IPS-NIHi7 (cell line): ENCODE measurements around the gene PREX1.

ENCODE experiments used
- DNase-seq: peaks from one replicate; pipeline ENCODE4 v3.0.0; 2012; ENCODE audit warnings: mixed read lengths; ENCODE audit errors: extremely low spot score

The PREX1 gene

GRCh38 chr20:48736231-48736630 lies 91.6 kb downstream of the PREX1 start:
- no peak for DNase-seq

GRCh38 chr20:48735112-48735511 lies 92.7 kb downstream of the PREX1 start:
- no peak for DNase-seq

DNA sequence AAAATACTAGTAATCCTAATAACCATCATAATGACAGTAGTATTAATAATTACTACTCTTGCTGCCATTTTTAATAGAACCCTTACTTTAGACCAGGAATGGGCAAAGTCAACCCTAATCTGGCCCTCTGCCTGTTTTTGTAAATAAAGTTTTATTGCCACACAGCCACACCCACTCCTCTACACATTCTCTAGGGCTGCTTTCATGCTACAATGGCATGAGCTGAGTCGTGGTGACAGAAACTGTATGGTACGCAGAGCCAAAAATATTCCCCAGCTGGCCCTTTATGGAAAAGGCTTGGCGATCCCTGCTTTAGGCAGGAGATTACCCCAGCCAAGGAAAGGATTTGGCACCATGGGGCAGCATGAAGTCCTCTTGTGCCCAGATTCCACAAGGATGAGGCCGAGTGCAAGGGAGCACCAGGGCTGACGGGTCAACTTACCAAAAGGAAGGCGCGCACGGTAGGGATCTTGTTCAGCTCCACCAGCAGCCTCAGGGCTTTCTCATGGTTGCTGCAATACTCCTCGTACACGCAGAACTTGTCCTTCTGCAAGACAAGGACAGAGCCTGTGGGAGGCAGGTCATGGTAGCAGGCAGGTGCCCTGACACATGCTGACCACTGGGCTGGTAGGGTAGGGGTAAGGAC lies 93.6 kb downstream of the PREX1 start:
- DNase-seq, result no peak

GRCh38 chr20:48733296-48733790 lies 94.5 kb downstream of the PREX1 start:
- no peak for DNase-seq

DNA sequence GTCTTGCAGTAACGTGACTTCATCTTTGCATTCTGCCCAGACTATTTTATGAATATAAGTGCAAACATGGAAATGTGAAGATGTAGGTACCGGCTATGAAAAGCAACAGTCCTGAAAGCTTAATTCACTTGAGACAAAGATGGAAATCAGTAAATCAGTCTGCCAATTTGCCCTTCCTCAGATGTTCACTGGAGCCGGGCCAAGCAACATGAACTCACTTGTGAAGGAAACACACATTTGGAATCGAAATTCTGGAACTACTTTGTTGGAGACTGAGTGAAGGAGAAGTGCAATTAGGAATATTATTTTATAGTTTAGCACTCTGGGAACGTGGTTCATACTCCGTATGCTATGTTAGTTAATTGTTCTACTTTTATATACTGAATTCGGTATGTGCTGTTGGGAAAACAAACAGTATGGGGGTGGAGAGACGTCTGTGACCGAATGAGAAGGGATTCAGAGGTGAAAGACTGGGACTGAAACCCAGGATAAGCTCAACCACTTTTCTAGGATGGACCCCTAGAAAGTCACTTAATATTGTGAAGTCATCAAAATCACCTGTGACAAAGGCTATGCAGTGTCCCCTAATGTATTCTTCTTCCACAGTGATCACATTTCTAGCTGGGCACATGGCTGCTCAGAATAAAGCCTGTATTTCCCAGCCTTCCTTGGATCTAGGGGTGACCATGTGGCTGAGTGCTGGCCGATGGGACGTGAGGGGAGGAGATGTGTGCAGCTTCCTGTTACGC lies 95.5 kb downstream of the PREX1 start:
- DNase-seq, result no peak

- DNase-seq, result no peak
Observed at GRCh38 chr20:48731536-48731935, 96.3 kb downstream of the PREX1 start.

DNA sequence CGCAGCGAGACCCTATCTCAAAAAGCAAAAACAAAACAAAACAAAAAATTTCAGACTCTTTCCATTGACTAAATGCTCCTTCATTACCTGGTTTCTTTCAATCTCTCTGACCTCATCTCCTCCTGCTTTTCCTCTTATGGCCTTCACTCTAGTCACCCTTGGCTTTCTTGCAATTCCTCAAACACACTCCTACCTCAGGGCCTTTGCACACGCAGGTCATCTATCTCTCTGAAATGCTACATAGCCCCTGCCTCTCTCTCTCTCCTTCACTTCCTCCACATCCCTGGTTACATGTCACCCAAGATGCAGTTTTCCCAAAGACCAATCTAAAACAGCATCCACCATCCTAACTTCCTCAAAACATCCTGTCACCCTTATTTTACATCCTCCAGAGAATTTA lies 96.8 kb downstream of the PREX1 start:
- no peak for DNase-seq

GRCh38 chr20:48729538-48729937 lies 98.3 kb downstream of the PREX1 start:
- no peak for DNase-seq

GRCh38 chr20:48728042-48728825 lies 99.6 kb downstream of the PREX1 start:
- DNase-seq, result no peak

GRCh38 chr20:48727226-48727625 lies 100.6 kb downstream of the PREX1 start:
- no peak for DNase-seq

GRCh38 chr20:48725555-48725991 lies 102.2 kb downstream of the PREX1 start:
- DNase-seq, result no peak

- DNase-seq, result no peak
Observed at GRCh38 chr20:48724891-48725554, 102.8 kb downstream of the PREX1 start.

- DNase-seq, result no peak
Observed at GRCh38 chr20:48724382-48724781, 103.4 kb downstream of the PREX1 start.

- DNase-seq, result no peak
Observed at GRCh38 chr20:48723308-48724264, 104.2 kb downstream of the PREX1 start.

DNA sequence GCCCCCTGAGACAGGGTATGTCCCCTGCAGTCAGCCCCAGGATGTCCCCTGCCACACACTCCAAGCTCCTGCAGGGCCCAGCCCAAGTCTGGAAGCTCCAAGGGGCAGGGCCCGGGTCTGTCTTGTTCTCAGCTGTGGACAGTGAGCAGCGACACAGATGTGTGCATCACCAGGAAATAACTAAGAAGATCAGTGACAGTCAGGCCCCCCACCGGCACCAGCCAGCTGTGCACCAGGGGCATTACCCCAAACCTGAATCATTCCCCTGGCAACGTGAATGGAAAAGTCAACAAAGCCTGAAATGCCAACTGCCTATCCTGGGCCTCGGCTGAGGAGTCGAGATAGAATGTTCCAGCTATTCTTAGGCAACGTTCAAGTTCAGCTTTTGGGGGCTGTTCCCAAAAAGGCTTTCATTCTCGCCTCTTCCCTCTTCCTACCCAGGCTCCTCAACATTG lies 105.0 kb downstream of the PREX1 start:
- no peak for DNase-seq

DNA sequence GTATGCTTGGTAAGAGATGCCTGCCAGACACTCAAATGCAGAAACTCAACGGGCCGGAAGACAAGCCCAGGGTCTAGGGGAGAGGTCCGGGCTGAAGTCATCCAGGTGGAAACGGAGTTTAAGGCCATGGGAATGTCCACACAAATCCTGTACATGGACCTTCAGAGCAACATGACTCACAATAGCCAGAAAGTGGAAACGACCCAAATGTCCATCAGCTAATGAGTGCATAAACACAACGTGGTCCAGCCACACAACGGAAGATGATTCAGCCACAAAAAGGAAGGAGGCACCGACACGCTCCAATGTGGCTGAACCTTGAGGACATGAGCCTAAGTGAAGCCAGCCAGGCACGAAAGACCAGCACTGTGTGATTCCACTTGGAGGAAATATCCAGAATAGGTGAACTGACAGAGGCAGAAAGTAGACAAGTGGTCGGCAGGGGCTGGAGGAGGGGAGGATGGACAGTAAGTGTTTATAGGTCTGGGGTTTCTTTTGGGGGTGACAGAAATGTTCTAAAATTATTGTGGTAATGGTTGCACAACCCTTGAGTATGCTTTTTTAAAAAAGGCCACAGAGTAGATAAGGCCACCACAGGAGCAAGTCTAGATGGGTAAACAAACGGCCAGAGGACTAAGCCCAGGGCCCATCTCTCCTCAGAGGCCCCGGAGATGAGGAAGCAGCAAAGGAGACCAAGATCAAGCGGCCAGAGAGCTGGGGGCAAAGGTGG lies 105.6 kb downstream of the PREX1 start:
- DNase-seq, result no peak

DNA sequence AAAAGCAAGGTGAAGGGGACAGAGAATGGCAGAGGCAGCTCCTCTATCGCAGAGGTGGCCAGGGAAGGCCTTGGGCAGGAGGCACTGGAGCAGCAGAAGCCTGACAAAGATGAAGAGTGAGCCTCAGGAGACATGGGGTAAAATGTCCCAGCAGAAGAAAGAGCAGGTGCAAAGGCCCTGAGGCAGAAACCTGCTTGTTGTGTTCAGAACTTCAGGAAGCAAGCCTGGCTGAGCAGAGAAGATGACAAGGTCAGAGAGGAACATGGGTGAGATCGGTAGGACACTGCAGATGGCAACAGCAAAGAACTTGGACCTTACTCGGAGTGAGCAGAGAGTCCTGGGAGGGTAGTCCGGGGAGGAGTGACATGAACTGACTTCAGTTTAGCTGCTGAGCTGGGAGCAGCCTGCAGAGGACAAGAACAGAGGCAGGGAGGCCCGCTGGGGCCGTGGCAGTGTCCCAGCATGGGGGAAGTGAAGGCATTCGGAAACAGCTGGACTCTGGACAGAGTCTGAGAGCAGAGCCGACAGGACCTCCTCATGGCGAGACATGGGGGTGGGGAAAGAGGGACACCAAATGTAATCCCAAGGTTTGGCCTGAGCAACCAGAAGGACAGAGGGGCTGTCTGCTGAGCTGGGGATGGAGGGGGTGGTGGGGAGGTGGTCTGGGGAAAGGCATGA lies 106.3 kb downstream of the PREX1 start:
- no peak for DNase-seq

GRCh38 chr20:48720256-48720985 lies 107.4 kb downstream of the PREX1 start:
- no peak for DNase-seq
